HepG2 (cell line): ENCODE results near the gene ANKRD60. TPM values are rescaled to one million over a fixed set of nuclear protein-coding genes. Genes with fewer than 3 reads are reported as not detected.

ENCODE experiments used
- ATAC-seq: fragments of 200-7000 bp; cut with Tn5 transposase; 3 replicates; pipeline ENCODE4 v1.9.1; 2020; ENCODE audit warnings: mild to moderate bottlenecking, moderate library complexity
- BruUV-seq: library from RNA; stranded (reverse); fragments of 400-500 nt; replicated peaks from 2 replicates; lab custom pipeline; 2021; lab: Mats Ljungman, UMichigan
- CTCF ChIA-PET: fragments of 300-600 bp; formaldehyde crosslinking; extraction: SDS; loops from one replicate; lab custom pipeline; 2021; ENCODE audit warnings: low total read pairs, inconsistent platforms, low intra/inter-chr PET ratio; lab: Yijun Ruan, JAX
- POLR2A ChIA-PET: fragments of 350-600 bp; sonication (Branson Sonifier 250); formaldehyde crosslinking; loops from one replicate; lab custom pipeline; 2020; ENCODE audit warnings: antibody characterized with exemption, inconsistent platforms; lab: Yijun Ruan, JAX
- DNase-seq: peaks from one replicate; pipeline ENCODE4 v3.0.0-alpha.2; 2015; ENCODE audit warnings: low spot score
- FAIRE-seq: peaks from 3 replicates; lab custom pipeline; 2011; peaks lifted over from hg19 to GRCh38; lab: Jason Lieb, UNC
- H2AFZ ChIP-seq: one replicate; pipeline ENCODE4 v1.6.1; 2011; ENCODE audit warnings: low read length, inconsistent platforms
- H3K27ac ChIP-seq: fragments of 300-600 bp; 3 replicates; pipeline ENCODE4 v1.8.0; 2011; ENCODE audit warnings: mixed run types, mild to moderate bottlenecking, mixed read lengths, low read length, inconsistent platforms; ENCODE audit not compliant: insufficient read depth; ENCODE audit errors: extremely low read length
- H3K27me3 ChIP-seq, 2 experiments: fragments of 200-600 bp in 1 of 2; 2 replicates in 1 of 2; 3 replicates in 1 of 2; pipeline versions ENCODE4 v1.6.0 to v1.8.0; 2011; ENCODE audit warnings: low read length in 2 of 2, mild to moderate bottlenecking in 2 of 2, moderate library complexity in 2 of 2, inconsistent platforms in 1 of 2; ENCODE audit not compliant: insufficient read depth in 2 of 2, control insufficient read depth in 1 of 2
- H3K36me3 ChIP-seq, 2 experiments: fragments of 200-600 bp in 1 of 2; replicated peaks in 1 of 2; 2 replicates in 1 of 2; 3 replicates in 1 of 2; pipeline versions ENCODE4 v1.5.1 to v1.8.0; 2011; ENCODE audit warnings: low read length in 2 of 2, inconsistent platforms in 1 of 2; ENCODE audit not compliant: insufficient read depth in 2 of 2, control insufficient read depth in 1 of 2
- H3K4me1 ChIP-seq: 2 replicates; pipeline ENCODE4 v1.5.1; 2012; ENCODE audit warnings: low read length, inconsistent platforms; ENCODE audit not compliant: insufficient read depth
- H3K4me2 ChIP-seq: 2 replicates; pipeline ENCODE4 v1.6.0; 2011; ENCODE audit warnings: low read depth, low read length, inconsistent platforms
- H3K4me3 ChIP-seq, 3 experiments: fragments of 200-600 bp in 1 of 3; sonication (generic), shearing (Covaris generic) in 1 of 3; replicated peaks in 1 of 3; 2 replicates each; pipeline ENCODE4 v1.5.1; 2011 to 2016; ENCODE audit warnings: low read length in 3 of 3, inconsistent platforms in 2 of 3, low read depth in 2 of 3, mild to moderate bottlenecking in 2 of 3, control low read depth in 1 of 3, mixed read lengths in 1 of 3; ENCODE audit not compliant: insufficient read depth in 1 of 3
- H3K79me2 ChIP-seq: one replicate; pipeline ENCODE4 v1.6.1; 2011; ENCODE audit warnings: low read length, inconsistent platforms; ENCODE audit not compliant: insufficient read depth
- H3K9ac ChIP-seq: 2 replicates; pipeline ENCODE4 v1.6.0; 2011; ENCODE audit warnings: mild to moderate bottlenecking, low read depth, low read length, inconsistent platforms; ENCODE audit not compliant: insufficient read depth
- H3K9me3 ChIP-seq: 2 replicates; pipeline ENCODE4 v1.5.1; 2012; ENCODE audit warnings: mild to moderate bottlenecking, low read length
- H4K20me1 ChIP-seq: 2 replicates; pipeline ENCODE4 v1.6.0; 2011; ENCODE audit warnings: inconsistent platforms, mild to moderate bottlenecking, low read length, moderate library complexity; ENCODE audit not compliant: insufficient read depth
- JUN ChIP-seq: sonication (generic); formaldehyde crosslinking; IDR thresholded peaks from 2 replicates; pipeline ENCODE4 v1.4.0; 2020; ENCODE audit warnings: mild to moderate bottlenecking, missing genetic modification reagents
- MTERF4 ChIP-seq: sonication (generic); formaldehyde crosslinking; IDR thresholded peaks from 2 replicates; pipeline ENCODE4 v1.8.0; 2023; ENCODE audit warnings: mild to moderate bottlenecking, missing genetic modification reagents
- NCOA2 ChIP-seq: sonication (generic); formaldehyde crosslinking; IDR thresholded peaks from 2 replicates; pipeline ENCODE4 v1.8.0; 2022; ENCODE audit warnings: inconsistent platforms
- NFE2L2 ChIP-seq: fragments of 150-350 bp; IDR thresholded peaks from 2 replicates; pipeline ENCODE4 v1.6.1; 2014; ENCODE audit warnings: low read length
- NR0B2 ChIP-seq: sonication (generic); formaldehyde crosslinking; IDR thresholded peaks from 2 replicates; pipeline ENCODE4 v1.4.0; 2020; ENCODE audit warnings: mild to moderate bottlenecking, missing genetic modification reagents
- RFXAP ChIP-seq: sonication (generic); formaldehyde crosslinking; IDR thresholded peaks from 2 replicates; pipeline ENCODE4 v1.4.0; 2020; ENCODE audit warnings: missing genetic modification reagents, borderline replicate concordance
- ZNF136 ChIP-seq: sonication (generic); formaldehyde crosslinking; IDR thresholded peaks from 2 replicates; pipeline ENCODE4 v1.8.1; 2022; ENCODE audit warnings: low read depth, mild to moderate bottlenecking, moderate library complexity, missing genetic modification reagents
- ZNF282 ChIP-seq: fragments of 450-650 bp; IDR thresholded peaks from 2 replicates; pipeline ENCODE4 v1.6.1; 2018; ENCODE audit not compliant: partially characterized antibody
- ZNF496 ChIP-seq: sonication (generic); formaldehyde crosslinking; IDR thresholded peaks from 2 replicates; pipeline ENCODE4 v1.8.1; 2023; ENCODE audit warnings: mild to moderate bottlenecking, moderate library complexity, missing genetic modification reagents; ENCODE audit not compliant: insufficient replicate concordance
- ZNF558 ChIP-seq: sonication (generic); formaldehyde crosslinking; IDR thresholded peaks from 2 replicates; pipeline ENCODE4 v1.9.0; 2022; ENCODE audit warnings: mild to moderate bottlenecking, missing genetic modification reagents, borderline replicate concordance
- ZNF790 ChIP-seq: sonication (generic); formaldehyde crosslinking; IDR thresholded peaks from 2 replicates; pipeline ENCODE4 v1.8.0; 2022; ENCODE audit warnings: missing genetic modification reagents, mild to moderate bottlenecking, borderline replicate concordance
- WGBS: methylation state at CpG from one replicate; pipeline ENCODE4 v1.1.6; 2017; ENCODE audit warnings: low lambda C conversion rate; 5-methylcytosine and 5-hydroxymethylcytosine counted together
- in situ Hi-C: cut with HindIII; loops from 2 replicates; pipeline ENCODE4 v1.10.0; 2017; ENCODE audit warnings: low pct_unique_long_range_greater_than_20kb; ENCODE audit not compliant: extremely low pct_ligation_motif_present
- intact Hi-C: fragments of 100-400 bp; cut with micrococcal nuclease; formaldehyde crosslinking; loops from one replicate; pipeline ENCODE4 v1.10.0; 2022; ENCODE audit not compliant: unreplicated experiment
- polyA plus RNA-seq, 8 experiments: library from polyadenylated mRNA; depleted of rRNA in 3 of 8; stranded (reverse) in 7 of 8; unstranded in 1 of 8; fragments of >200 nt; fragmentation: Illumina TruSeq in 4 of 8; extraction: Trizol in 4 of 8; gene quantifications; 2 replicates each; pipeline versions ENCODE4 v1.2.1 to v1.2.3, GENCODE V29; 2011 to 2016; ENCODE audit warnings: low read depth in 4 of 8, missing spikeins in 1 of 8, mixed read lengths in 1 of 8; ENCODE audit not compliant: insufficient read depth in 1 of 8
- total RNA-seq, 5 experiments: library from RNA; depleted of rRNA; stranded (reverse); fragments of >200 nt; fragmentation: Illumina TruSeq; extraction: Trizol; gene quantifications; 2 replicates each; pipeline ENCODE4 v1.2.3, GENCODE V29; 2016; ENCODE audit warnings: low read depth in 1 of 5
- TF ChIP-seq, protein P1 (sequence below): IDR thresholded peaks from 2 replicates; pipeline ENCODE4 v1.6.1; 2016; ENCODE audit warnings: low read depth
- TF ChIP-seq, protein P2 (sequence below): sonication (generic); formaldehyde crosslinking; IDR thresholded peaks from 2 replicates; pipeline ENCODE4 v1.5.0; 2020; ENCODE audit warnings: mild to moderate bottlenecking, missing genetic modification reagents, borderline replicate concordance

ANKRD60 gene
- total and polyA plus RNA-seq, 2 of the 13 experiments (the other 11 are each of a cell fraction or from before 2014, with no cell fraction given), result not detected

DNA sequence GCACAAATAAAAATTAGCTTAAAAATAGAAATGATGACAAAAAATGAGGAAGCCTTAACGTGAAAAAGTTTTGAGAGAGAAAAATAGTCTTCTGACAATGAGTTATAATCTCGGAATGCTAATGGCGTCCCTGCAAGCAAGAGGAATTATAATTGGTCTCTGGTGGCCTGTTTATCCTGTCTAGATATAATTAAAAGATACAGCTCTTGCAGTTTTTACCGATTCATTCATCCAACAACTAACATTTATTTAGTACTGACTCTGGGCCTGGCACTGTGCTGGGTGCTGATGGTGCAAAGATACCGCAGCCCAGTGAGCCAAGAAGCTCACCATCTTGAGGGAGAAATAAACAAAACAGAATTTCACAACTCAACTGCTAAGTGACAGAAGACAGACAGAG is 31.6 kb upstream of the ANKRD60 start:
- Histone ChIP-seq H4K20me1 (no peaks in the 10 kb centered on the region), H2AFZ (no peak overlapping the region), H3K9ac (no peak overlapping the region), H3K27ac (no peak overlapping the region), H3K79me2 (no peaks in the 10 kb centered on the region), H3K9me3 (no peaks in the 10 kb centered on the region), H3K27me3 (no peaks in the 10 kb centered on the region), H3K4me3 (no peak overlapping the region), H3K4me2 (no peak overlapping the region), H3K36me3 (no peaks in the 10 kb centered on the region), H3K4me1 (no peaks in the 10 kb centered on the region)
- in situ Hi-C loops (no loop called here), intact Hi-C loops (no loop called here)
- FAIRE-seq, result no peak
- no TSS peak for BruUV-seq
- 45% methylated on average over 5 of the region's 5 CpGs for WGBS
- DNase-seq, result no peak
- ChIA-PET CTCF (no interaction called here), POLR2A (interaction anchor here (0.5 kb wide), 1 partner anchor 52 kb away, joined by 3 read pairs; no protein-coding TSS in a partner anchor)
- ATAC-seq, result no peak
- TF ChIP-seq NFE2L2, result no peak
- TF ChIP-seq, protein P1, sequence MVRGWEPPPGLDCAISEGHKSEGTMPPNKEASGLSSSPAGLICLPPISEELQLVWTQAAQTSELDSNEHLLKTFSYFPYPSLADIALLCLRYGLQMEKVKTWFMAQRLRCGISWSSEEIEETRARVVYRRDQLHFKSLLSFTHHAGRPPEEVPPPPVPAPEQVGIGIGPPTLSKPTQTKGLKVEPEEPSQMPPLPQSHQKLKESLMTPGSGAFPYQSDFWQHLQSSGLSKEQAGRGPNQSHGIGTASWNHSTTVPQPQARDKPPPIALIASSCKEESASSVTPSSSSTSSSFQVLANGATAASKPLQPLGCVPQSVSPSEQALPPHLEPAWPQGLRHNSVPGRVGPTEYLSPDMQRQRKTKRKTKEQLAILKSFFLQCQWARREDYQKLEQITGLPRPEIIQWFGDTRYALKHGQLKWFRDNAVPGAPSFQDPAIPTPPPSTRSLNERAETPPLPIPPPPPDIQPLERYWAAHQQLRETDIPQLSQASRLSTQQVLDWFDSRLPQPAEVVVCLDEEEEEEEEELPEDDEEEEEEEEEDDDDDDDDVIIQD, result no peak
- no peak for TF ChIP-seq JUN
- TF ChIP-seq ZNF136 (CRISPR knock-in tag), result no peak
- TF ChIP-seq RFXAP (CRISPR knock-in tag), result no peak
- no peak for TF ChIP-seq NCOA2 (CRISPR knock-in tag)
- TF ChIP-seq ZNF282, result no peak
- TF ChIP-seq ZNF790 (CRISPR knock-in tag), result no peak
- TF ChIP-seq ZNF558 (CRISPR knock-in tag), result no peak
- no peak for TF ChIP-seq MTERF4 (CRISPR knock-in tag)
- no peak for TF ChIP-seq ZNF496 (CRISPR knock-in tag)
- TF ChIP-seq NR0B2 (CRISPR knock-in tag), result no peak
- TF ChIP-seq, protein P2, sequence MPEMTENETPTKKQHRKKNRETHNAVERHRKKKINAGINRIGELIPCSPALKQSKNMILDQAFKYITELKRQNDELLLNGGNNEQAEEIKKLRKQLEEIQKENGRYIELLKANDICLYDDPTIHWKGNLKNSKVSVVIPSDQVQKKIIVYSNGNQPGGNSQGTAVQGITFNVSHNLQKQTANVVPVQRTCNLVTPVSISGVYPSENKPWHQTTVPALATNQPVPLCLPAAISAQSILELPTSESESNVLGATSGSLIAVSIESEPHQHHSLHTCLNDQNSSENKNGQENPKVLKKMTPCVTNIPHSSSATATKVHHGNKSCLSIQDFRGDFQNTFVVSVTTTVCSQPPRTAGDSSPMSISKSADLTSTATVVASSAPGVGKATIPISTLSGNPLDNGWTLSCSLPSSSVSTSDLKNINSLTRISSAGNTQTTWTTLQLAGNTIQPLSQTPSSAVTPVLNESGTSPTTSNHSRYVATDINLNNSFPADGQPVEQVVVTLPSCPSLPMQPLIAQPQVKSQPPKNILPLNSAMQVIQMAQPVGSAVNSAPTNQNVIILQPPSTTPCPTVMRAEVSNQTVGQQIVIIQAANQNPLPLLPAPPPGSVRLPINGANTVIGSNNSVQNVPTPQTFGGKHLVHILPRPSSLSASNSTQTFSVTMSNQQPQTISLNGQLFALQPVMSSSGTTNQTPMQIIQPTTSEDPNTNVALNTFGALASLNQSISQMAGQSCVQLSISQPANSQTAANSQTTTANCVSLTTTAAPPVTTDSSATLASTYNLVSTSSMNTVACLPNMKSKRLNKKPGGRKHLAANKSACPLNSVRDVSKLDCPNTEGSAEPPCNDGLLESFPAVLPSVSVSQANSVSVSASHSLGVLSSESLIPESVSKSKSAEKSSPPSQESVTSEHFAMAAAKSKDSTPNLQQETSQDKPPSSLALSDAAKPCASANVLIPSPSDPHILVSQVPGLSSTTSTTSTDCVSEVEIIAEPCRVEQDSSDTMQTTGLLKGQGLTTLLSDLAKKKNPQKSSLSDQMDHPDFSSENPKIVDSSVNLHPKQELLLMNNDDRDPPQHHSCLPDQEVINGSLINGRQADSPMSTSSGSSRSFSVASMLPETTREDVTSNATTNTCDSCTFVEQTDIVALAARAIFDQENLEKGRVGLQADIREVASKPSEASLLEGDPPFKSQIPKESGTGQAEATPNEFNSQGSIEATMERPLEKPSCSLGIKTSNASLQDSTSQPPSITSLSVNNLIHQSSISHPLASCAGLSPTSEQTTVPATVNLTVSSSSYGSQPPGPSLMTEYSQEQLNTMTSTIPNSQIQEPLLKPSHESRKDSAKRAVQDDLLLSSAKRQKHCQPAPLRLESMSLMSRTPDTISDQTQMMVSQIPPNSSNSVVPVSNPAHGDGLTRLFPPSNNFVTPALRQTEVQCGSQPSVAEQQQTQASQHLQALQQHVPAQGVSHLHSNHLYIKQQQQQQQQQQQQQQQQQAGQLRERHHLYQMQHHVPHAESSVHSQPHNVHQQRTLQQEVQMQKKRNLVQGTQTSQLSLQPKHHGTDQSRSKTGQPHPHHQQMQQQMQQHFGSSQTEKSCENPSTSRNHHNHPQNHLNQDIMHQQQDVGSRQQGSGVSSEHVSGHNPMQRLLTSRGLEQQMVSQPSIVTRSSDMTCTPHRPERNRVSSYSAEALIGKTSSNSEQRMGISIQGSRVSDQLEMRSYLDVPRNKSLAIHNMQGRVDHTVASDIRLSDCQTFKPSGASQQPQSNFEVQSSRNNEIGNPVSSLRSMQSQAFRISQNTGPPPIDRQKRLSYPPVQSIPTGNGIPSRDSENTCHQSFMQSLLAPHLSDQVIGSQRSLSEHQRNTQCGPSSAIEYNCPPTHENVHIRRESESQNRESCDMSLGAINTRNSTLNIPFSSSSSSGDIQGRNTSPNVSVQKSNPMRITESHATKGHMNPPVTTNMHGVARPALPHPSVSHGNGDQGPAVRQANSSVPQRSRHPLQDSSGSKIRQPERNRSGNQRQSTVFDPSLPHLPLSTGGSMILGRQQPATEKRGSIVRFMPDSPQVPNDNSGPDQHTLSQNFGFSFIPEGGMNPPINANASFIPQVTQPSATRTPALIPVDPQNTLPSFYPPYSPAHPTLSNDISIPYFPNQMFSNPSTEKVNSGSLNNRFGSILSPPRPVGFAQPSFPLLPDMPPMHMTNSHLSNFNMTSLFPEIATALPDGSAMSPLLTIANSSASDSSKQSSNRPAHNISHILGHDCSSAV (CRISPR knock-in tag), result no peak
